Dermis microvascular lymphatic vessel endothelial cell (primary cell): Measurements from ENCODE around the gene KLHL34. TPM values are rescaled to one million over a fixed set of nuclear protein-coding genes. Genes with fewer than 3 reads are reported as not detected.

ENCODE experiments used
- DNase-seq, 2 donors: peaks; one replicate each; pipeline versions ENCODE4 v3.0.0 to v3.0.0-alpha.2; 2010; ENCODE audit warnings: low read depth in 2 of 2
- total RNA-seq: library from RNA; depleted of rRNA; stranded (reverse); fragments of >200 nt; gene quantifications from 2 replicates; pipeline ENCODE4 v1.2.1, GENCODE V29; 2014

KLHL34 gene
- not detected in 2 replicates for total RNA-seq

DNA sequence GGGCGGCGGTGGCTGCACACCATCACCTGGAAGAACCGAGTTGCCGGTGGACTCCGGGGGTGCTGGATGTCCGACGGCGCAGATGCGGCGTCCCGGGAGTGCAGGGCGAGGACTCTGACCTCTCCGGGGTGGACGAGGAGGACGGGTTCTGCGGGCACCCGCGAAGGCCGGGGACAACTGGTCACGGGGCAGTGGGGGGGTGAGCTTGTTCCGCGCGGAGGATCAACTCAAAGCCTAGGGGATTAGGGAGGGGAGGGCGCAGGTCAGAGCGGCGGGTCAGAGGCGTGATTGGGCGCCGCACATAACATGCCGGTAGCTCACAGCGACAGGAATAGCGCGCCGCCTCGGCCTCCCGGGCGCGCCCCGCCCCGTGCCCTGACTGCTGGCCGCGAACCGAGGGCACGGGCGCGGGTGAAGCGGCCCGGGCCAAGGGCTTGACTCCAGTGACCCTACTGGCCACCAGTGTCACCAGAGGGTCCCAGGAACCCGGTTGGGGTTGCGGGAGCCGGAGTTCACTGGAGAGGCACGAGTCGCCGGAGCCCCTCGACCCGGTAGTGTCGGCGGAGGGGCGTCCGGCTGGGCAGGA is at the start of gene KLHL34:
TSS of gene KLHL34 (minus strand) at position 179 of the 586 bp plus-strand sequence. CDS start 542 bp downstream, outside the sequence.
- DNase-seq = no peak

DNA sequence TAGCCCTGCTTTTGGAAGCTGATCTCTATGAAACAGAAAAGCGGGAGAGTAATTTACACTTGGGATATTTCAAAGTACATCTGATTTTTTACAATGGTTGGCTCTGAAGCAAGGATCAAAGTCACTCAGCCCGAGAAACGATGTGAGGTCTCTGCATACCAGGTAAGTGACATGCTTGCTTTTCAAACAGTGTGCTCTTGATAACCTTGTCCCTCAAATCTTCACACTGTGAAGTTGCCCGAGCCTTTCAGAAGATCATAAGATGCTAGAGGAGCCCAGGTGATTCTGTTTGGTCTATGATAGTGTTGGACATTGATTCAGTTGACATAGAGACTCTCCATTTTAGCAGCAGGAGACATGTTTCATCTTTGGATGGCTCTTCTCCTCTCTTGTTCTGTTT is 47.1 kb upstream of the KLHL34 start:
- DNase-seq = no peak

- DNase-seq = no peak
Observed at GRCh38 chrX:21702725-21703124, 44.6 kb upstream of the KLHL34 start.

- no peak for DNase-seq
Observed at GRCh38 chrX:21700967-21701366, 42.8 kb upstream of the KLHL34 start.

DNA sequence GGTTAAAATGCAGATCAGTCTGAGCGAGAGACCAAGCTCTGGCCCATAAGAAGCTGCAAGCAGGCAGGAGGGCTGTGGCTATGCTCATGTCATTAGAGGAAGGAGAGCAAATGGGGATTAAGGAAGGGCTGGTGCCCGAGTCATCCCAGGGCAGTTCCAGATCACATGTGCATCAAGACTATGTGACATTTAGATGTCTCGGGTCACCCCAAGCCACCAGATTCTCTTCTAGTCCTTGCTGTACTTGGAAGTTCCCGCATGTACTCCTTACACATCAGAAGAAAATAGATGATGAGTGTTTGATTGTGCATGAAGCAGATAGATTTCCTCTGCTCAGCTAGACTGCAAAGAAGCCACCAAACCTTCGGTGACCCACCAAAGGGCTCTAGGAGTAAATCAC is 42.1 kb upstream of the KLHL34 start:
- no peak for DNase-seq

GRCh38 chrX:21699136-21699535 is 41.0 kb upstream of the KLHL34 start:
- no peak for DNase-seq

DNA sequence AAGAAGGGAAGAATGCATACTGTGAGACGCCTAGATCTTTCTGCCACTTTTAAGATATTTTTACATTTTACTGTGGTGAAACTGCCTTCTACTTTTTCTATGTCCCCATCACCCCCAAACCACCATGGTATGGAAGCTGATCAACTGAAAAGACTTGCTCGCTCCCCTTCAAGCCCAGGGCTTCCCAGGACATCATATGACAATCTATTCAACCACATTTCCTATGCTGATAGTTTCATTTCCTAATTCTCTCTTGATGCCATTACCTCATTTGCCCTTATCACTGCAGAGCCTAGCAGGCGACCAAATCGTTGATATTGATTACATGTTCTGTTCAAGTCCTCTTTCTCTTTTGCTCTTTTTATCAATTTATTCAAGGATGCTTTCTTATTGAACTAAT is 40.1 kb upstream of the KLHL34 start:
- no peak for DNase-seq

DNA sequence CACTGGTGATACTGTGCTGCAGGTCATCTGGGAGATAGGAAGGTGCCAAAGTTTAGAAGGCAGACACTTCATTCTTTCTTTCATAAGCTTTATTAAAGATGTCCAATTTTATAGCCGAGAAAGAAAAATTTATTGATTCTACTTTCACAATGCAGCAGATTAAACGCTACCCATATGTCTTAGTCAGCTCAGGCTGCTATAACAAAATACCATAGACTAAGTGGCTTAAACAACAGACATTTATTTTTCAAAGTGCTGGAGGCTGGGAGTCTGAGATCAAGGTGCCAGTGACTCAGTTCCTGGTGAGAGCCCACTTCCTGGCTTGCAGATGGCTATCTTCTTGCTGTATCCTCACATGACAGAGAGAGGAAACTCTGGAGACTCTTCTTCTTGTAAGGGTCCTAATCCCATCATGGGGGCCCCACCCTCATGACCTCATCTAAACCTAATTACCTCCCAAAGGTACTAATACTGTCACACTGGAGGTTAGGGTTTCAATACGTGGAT is 33.4 kb upstream of the KLHL34 start:
- no peak for DNase-seq

DNA sequence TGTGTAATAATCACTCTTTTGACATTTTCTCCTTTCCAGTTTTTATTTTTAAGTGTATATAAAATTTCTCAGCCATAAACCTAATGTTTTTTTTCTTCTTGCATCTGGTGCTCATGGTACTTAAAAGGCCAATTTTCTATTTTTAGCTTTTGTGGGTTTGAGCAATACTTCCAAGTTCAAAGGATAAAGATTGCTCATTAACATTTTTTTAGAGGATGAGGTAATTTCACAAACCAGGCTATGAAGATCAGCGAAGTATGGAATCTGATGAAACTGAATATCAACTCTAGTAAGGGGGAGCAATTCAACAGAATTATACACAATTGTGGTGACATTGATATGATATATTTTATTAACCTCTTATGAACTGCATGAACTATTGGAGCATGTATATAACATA is 25.8 kb upstream of the KLHL34 start:
- DNase-seq = no peak

DNA sequence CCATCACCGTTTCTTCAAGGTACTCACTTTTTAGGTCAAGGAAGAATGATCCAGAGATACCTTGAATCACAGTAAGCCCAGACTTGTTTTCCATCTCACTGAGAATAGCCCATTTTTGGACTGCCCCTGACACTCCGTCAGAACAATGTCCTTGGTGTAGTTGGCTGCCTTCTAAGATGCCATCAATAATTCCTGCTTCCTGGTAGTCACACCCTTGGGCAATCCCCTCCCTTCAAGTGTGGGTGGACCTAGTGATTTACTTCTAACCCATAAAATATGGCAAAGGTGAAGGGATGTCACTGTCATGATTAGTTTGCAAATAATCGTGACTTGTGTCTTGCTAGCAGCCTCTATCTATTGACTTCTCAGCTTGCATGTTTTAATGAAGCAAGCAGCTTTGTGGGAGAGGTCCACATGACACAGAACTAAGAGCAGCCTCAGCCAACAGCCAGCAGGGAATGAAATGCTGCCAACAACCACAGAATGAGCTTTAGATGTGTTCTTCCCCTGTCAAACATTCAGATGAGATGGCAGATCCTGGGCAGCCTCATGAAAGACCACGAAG is 20.0 kb upstream of the KLHL34 start:
- no peak for DNase-seq

- no peak for DNase-seq
Observed at GRCh38 chrX:21675931-21676330, 17.8 kb upstream of the KLHL34 start.

GRCh38 chrX:21674430-21675186 is 16.5 kb upstream of the KLHL34 start:
- DNase-seq = no peak

- DNase-seq = no peak
Observed at GRCh38 chrX:21666679-21667078, 8.5 kb upstream of the KLHL34 start.

GRCh38 chrX:21666252-21666651 is 8.1 kb upstream of the KLHL34 start:
- no peak for DNase-seq

GRCh38 chrX:21662761-21663160 is 4.6 kb upstream of the KLHL34 start:
- no peak for DNase-seq

DNA sequence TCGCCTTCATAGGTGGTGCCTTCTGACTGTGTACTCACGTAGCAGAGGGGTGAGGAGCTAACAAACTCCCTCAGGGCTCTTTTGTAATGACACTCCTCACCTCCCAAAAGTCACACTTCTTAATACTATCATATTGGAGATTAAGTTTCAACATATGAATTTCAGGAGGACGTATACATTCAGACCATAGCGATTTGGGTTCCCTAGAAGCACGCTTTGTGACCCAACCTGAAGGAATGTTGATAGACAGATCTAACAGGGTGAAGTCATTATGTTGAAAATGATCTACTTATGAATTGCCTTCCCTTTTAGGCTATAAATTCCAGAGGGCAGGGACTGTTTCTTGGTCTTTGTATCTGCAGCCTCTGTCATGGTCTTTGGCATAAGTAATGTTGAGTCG is 3.2 kb upstream of the KLHL34 start:
- no peak for DNase-seq

DNA sequence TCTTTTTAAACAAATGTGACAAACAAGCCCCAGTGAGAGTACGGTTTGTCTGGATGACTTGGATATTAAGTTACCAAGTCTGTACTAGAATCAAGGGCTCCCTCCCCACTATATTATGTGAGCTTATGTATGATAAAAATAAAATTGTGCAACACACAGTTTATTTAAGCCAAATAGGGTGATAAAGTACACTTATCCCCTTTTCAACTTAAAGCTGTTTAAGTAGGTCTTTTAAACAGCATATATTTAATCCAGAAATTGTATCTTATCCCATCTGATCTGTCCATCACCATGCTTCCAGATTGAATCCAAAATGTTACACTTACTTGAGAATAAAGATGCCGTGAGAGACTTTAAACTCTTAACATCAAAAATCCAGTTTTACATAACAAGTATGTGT is 2.0 kb upstream of the KLHL34 start:
- DNase-seq = no peak

GRCh38 chrX:21659320-21659719 is 1.2 kb upstream of the KLHL34 start:
- no peak for DNase-seq

GRCh38 chrX:21658746-21659145 is 616 bp upstream of the KLHL34 start:
- DNase-seq = no peak

DNA sequence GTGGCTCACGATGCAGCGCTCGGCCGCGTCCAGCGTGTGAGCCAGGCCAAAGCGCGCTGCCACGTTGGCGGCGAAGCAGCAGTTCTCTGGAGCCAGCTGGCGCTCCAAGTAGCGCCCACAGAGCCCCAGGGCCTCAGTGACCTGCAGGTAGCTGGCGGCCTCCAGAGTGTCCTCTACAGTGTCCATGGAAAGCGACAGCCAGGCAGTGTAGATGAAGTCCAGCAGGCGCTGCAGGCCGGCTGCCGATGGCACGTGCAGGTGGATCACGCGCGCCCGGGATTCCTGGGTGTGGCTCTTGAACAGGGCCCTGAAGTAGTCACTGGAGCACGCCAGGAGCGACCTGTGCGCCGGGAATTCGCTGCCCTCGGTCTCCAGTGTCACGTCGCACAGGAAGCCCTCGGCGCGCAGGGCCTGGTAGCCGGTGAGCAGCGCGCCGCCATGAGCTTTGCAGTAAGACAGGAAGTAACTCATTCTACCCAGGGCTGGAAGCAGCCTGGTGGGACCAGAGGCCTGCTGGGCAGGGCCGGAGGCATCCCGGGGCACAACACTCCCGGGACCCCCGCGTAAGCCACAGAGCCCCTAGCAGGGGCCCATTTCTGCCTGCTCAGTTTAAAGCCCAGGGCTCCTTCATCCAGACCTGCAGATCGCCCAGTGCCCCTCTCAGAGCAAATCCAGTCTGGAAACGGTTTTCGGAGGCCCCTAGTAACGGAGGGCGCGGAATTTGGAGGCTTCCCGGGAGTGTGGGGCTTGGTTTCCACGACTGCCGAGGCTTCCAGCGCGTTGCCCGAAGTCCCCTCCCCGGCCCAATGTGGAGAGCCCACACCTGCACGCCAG is 595 bp downstream of the KLHL34 start:
- no peak for DNase-seq

- DNase-seq = no peak
Observed at GRCh38 chrX:21656587-21657317, 1.4 kb downstream of the KLHL34 start.
